BLaER1 treated with 17β-estradiol and CSF1 and Interleukin-3, amounts not matched to agents 10 nM and 100 nM (cell line): ENCODE measurements around the gene TPRA1.
A peak's percentile ranks its signal among the peaks of the same experiment; 100 is the strongest.

ENCODE experiments used
- H3K27ac ChIP-seq, 11 experiments: shearing (Covaris generic); formaldehyde crosslinking; 2 replicates each; pipeline ENCODE4 v1.8.1; 2022
- H3K27me3 ChIP-seq, 11 experiments: shearing (Covaris generic); formaldehyde crosslinking; 2 replicates each; pipeline ENCODE4 v1.8.1; 2022
- H3K36me3 ChIP-seq, 11 experiments: shearing (Covaris generic); formaldehyde crosslinking; 2 replicates each; pipeline ENCODE4 v1.8.1; 2022
- H3K4me1 ChIP-seq, 10 experiments: shearing (Covaris generic); formaldehyde crosslinking; 2 replicates each; pipeline ENCODE4 v1.8.1; 2022
- H3K4me2 ChIP-seq, 11 experiments: shearing (Covaris generic); formaldehyde crosslinking; 2 replicates each; pipeline ENCODE4 v1.8.1; 2022
- H3K4me3 ChIP-seq, 10 experiments: shearing (Covaris generic); formaldehyde crosslinking; 2 replicates each; pipeline ENCODE4 v1.8.1; 2022
- H3K9ac ChIP-seq, 11 experiments: shearing (Covaris generic); formaldehyde crosslinking; 2 replicates each; pipeline ENCODE4 v1.8.1; 2022
- H3K9me3 ChIP-seq, 11 experiments: shearing (Covaris generic); formaldehyde crosslinking; replicated peaks in 1 of 11; 2 replicates each; pipeline ENCODE4 v1.8.1; 2022
- H4K20me1 ChIP-seq, 11 experiments: shearing (Covaris generic); formaldehyde crosslinking; 2 replicates each; pipeline ENCODE4 v1.8.1; 2022
- Cebpa-rat ChIP-seq, 11 experiments: shearing (Covaris generic); IDR thresholded peaks; 2 replicates each; pipeline ENCODE4 v1.8.1; 2022

TPRA1 gene

DNA sequence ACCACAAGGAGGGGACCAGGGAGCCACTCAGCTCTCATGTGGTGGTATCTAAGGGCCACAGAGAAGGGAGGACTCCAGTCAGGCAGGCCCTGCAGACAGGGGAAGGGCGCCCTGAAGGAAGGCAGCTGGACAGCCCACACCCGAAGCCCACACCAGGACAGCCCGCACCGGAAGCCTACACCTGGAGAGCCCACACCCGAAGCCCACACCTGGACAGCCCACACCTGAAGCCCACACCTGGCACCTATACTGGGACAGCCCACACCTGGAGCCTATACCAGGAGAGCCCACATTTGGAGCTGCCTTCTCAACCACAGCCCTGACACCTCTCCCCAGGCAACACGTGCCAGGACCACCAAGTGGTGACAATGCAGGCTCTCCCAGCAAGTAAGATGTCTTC is 11.7 kb downstream of the TPRA1 start:
- H3K4me1 ChIP-seq: peaks cover 10 to 41% (median 31%) of the 10 kb centered on the region in 10 experiments; a peak in 18 of 20 replicates
- no peak for TF ChIP-seq Cebpa-rat (IDR thresholded peaks at IDR 0.05)
- H4K20me1 ChIP-seq: peaks cover 90 to 100% (median 97%) of the 10 kb centered on the region in 11 experiments
- H3K9ac ChIP-seq: no peak overlapping the region
- no peak overlapping the region for H3K4me3 ChIP-seq
- no peak overlapping the region for H3K27ac ChIP-seq
- H3K9me3 ChIP-seq: no peaks in the 10 kb centered on the region
- H3K36me3 ChIP-seq: peaks cover 27 to 81% (median 67%) of the 10 kb centered on the region in 11 experiments
- no peak overlapping the region for H3K4me2 ChIP-seq
- H3K27me3 ChIP-seq: no peaks in the 10 kb centered on the region

DNA sequence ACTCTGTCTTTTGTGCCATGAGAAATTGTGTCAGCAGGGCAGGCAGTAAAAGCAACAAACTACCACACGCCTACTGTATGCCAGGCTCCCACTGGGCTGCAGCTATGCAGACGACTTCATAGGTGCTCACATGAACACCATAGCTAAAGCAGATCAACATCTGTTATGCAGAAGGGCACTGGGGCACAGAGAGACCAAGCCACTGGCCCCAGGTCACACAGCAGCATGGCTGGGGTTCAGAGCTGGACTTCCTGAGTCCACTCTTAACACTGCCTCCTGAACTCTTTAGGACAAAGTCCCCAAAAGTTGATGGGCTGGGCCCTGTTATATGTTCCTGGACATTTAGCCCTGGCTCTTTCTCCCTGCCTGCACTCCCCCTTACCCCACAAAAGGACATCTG is 12.4 kb downstream of the TPRA1 start:
- peaks cover 84 to 100% (median 97%) of the 10 kb centered on the region in 11 experiments for H4K20me1 ChIP-seq
- H3K4me1 ChIP-seq: peaks cover 10 to 41% (median 31%) of the 10 kb centered on the region in 10 experiments; a peak in 18 of 20 replicates
- peaks cover 34 to 81% (median 73%) of the 10 kb centered on the region in 11 experiments for H3K36me3 ChIP-seq
- TF ChIP-seq Cebpa-rat (IDR thresholded peaks at IDR 0.05): no peak
- H3K9ac ChIP-seq: no peak overlapping the region
- no peak overlapping the region for H3K4me2 ChIP-seq
- H3K27ac ChIP-seq: no peak overlapping the region
- no peaks in the 10 kb centered on the region for H3K9me3 ChIP-seq
- no peak overlapping the region for H3K4me3 ChIP-seq
- no peaks in the 10 kb centered on the region for H3K27me3 ChIP-seq

DNA sequence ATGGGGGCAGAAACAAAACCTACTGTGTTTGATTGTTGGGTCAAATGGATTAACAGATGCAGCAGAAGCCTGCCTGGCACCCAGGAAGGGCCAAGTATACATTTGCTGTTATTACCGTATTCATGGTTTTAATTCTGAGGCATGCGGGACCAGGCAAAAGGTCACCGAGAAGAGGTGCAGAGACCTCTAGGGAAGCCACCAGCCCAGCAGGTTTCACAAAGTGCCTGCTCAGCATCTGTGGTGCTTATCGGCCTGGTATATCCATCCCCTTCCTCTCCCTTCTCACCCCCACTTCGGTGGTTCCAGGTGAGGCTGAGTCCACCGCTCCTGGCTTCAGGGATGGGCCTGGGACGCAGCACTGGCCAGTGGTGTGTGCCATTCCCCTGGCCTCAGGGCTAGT is 13.1 kb downstream of the TPRA1 start:
- no peak overlapping the region; a peak in 1 of 22 replicates for H3K9ac ChIP-seq
- TF ChIP-seq Cebpa-rat (IDR thresholded peaks at IDR 0.05): no peak
- H3K4me1 ChIP-seq: peaks cover 10 to 41% (median 31%) of the 10 kb centered on the region in 10 experiments; a peak in 18 of 20 replicates
- H3K27me3 ChIP-seq: no peaks in the 10 kb centered on the region
- no peak overlapping the region for H3K4me2 ChIP-seq
- H4K20me1 ChIP-seq: peaks cover 84 to 100% (median 93%) of the 10 kb centered on the region in 11 experiments
- H3K36me3 ChIP-seq: peaks cover 41 to 87% (median 80%) of the 10 kb centered on the region in 11 experiments
- H3K4me3 ChIP-seq: no peak overlapping the region
- H3K9me3 ChIP-seq: no peaks in the 10 kb centered on the region
- no peak overlapping the region for H3K27ac ChIP-seq

DNA sequence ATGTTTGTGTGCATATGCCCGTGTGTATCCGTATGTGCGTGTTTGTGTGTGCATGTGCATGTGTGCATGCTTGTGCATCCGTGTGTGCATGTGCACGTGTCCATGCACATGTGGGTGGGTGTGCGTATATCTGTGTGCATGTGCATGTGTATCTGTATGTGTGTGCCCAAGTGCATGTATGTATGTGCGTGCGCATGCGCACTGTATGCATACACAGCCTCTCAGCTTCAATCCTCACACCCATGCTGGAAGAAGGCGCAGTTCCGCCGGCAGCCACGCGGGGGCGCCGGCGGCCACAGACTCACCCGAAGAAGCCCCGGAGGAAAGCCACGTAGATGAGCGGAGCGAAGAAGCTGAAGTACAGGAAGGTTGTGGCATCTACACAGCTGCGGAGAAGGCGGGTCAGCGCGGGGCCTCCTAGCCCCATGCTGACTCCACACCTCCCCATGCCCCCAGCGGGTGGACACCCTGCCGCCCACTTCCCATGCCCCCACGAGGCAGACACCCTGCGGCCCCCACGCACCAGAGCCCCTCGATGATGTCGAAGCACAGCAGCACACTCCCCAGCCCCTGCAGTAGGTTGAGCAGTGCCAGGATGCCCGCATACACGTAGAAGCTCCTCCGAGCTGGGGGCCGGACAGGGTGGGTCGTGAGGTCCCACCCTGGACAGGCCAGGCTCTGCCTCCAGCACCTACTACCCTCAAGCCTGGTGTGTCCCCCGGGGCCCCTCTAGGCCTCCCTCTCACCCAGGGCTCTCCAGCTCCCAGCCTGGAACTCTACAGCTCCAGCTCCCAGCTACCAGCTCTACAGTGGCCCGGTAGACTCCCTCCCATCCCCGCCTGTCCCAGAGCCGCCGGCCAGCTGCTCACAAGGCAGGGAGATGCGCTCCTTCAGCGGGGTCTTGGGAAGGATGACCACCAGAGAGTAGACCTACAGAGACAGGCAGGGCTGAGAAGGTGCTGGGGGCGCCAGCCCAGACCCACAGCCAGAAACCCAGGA is 15.4 kb downstream of the TPRA1 start:
- Histone ChIP-seq H3K9ac (peak overlapping the region in 6 of 11 experiments; percentile 9 to 47 (median 39); a peak in 6 of 22 replicates), H3K4me1 (peaks cover 9 to 28% (median 17%) of the 10 kb centered on the region in 10 experiments; a peak in 18 of 20 replicates), H3K36me3 (peaks cover 58 to 96% (median 87%) of the 10 kb centered on the region in 11 experiments), H3K9me3 (peaks cover 0 to 4% (median 0%) of the 10 kb centered on the region in 11 experiments; a peak in 1 of 22 replicates), H3K4me3 (no peak overlapping the region), H3K27me3 (no peaks in the 10 kb centered on the region), H3K27ac (no peak overlapping the region; a peak in 1 of 22 replicates), H4K20me1 (peaks cover 66 to 89% (median 71%) of the 10 kb centered on the region in 11 experiments), H3K4me2 (peak overlapping the region; percentile 12 to 68 (median 60); a peak in 18 of 22 replicates)
- TF ChIP-seq Cebpa-rat (IDR thresholded peaks at IDR 0.05): no peak

DNA sequence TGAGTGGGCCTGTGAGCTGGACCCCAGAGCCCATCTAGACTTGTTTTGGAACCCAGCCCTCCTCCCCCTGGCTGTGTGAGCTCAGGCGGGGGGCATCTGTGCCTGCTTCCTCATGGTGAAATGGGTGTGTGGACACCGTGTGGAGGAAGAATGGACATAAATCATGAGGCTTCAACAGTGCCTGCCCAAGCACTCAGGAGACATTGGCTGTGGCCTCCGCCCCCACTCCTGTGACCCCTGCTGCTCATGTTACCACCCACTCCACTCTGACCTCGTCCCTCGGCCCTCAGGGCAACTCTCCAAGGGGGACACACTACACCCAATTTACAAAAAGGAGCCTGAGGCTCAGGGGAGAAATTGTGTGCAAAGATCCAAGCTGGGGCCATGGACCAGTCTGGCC is 16.6 kb downstream of the TPRA1 start:
- Histone ChIP-seq H3K36me3 (peaks cover 61 to 96% (median 86%) of the 10 kb centered on the region in 11 experiments), H3K9me3 (peaks cover 0 to 4% (median 0%) of the 10 kb centered on the region in 11 experiments; a peak in 1 of 22 replicates), H3K4me3 (no peak overlapping the region), H3K4me2 (no peak overlapping the region), H3K27me3 (no peaks in the 10 kb centered on the region), H3K4me1 (peaks cover 9 to 38% (median 24%) of the 10 kb centered on the region in 10 experiments; a peak in 18 of 20 replicates), H3K9ac (peak overlapping the region in 1 of 11 experiments; percentile 33; a peak in 2 of 22 replicates), H3K27ac (no peak overlapping the region), H4K20me1 (peaks cover 54 to 89% (median 58%) of the 10 kb centered on the region in 11 experiments)
- TF ChIP-seq Cebpa-rat (IDR thresholded peaks at IDR 0.05): no peak

DNA sequence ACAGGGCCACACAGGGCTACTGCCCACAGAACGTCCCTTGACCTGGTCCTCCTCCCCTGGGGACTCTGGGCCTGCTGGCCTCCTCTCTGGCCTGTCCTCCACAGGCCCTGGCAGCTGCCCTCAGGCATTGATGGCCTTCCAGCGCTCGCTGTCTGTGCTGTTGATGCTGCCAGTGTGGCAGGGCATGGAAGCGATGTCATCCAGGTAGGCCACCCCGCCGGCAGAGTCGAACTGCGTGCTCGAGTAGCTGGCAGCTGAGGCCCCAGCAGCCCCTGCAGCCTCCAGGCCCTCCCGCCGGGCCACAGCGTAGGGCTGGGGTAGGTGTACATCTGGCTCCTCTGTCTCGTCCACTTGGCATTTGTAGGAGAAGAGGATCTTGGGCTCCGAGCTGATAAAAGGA is 17.1 kb downstream of the TPRA1 start:
- H3K4me2 ChIP-seq: no peak overlapping the region
- no peak overlapping the region for H3K4me3 ChIP-seq
- no peak for TF ChIP-seq Cebpa-rat (IDR thresholded peaks at IDR 0.05)
- no peak overlapping the region for H3K27ac ChIP-seq
- H3K36me3 ChIP-seq: peaks cover 65 to 96% (median 82%) of the 10 kb centered on the region in 11 experiments
- no peaks in the 10 kb centered on the region for H3K27me3 ChIP-seq
- peaks cover 49 to 89% (median 53%) of the 10 kb centered on the region in 11 experiments for H4K20me1 ChIP-seq
- peaks cover 9 to 44% (median 24%) of the 10 kb centered on the region in 10 experiments; a peak in 18 of 20 replicates for H3K4me1 ChIP-seq
- peak overlapping the region in 1 of 11 experiments; percentile 33; a peak in 2 of 22 replicates for H3K9ac ChIP-seq
- H3K9me3 ChIP-seq: peaks cover 0 to 4% (median 0%) of the 10 kb centered on the region in 11 experiments; a peak in 1 of 22 replicates

DNA sequence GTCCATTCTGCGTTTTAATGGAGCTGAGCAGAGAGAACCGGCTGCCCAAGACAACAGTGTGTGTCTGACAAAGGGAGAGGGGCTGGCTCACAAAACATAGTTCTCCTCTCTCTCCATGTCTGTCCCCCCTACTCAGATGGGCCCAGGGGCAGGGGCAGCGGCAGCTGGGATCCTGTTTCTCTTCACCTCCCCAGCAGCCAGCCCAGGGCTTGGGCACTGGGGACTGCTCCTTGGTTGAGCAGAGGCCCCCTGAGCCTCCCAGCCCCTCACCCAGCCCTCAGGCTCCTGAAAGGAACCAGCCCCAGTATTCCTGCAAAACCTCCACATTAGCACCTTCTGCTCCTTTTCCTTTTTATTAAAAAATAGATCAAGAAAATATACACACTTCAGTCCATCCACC is 17.8 kb downstream of the TPRA1 start:
- H3K4me2 ChIP-seq: no peak overlapping the region
- no peak overlapping the region for H3K4me3 ChIP-seq
- peaks cover 42 to 86% (median 46%) of the 10 kb centered on the region in 11 experiments for H4K20me1 ChIP-seq
- peaks cover 0 to 4% (median 0%) of the 10 kb centered on the region in 11 experiments; a peak in 1 of 22 replicates for H3K9me3 ChIP-seq
- no peak for TF ChIP-seq Cebpa-rat (IDR thresholded peaks at IDR 0.05)
- no peaks in the 10 kb centered on the region for H3K27me3 ChIP-seq
- peaks cover 9 to 45% (median 24%) of the 10 kb centered on the region in 10 experiments; a peak in 18 of 20 replicates for H3K4me1 ChIP-seq
- H3K9ac ChIP-seq: no peak overlapping the region
- H3K27ac ChIP-seq: no peak overlapping the region
- H3K36me3 ChIP-seq: peaks cover 65 to 95% (median 75%) of the 10 kb centered on the region in 11 experiments

DNA sequence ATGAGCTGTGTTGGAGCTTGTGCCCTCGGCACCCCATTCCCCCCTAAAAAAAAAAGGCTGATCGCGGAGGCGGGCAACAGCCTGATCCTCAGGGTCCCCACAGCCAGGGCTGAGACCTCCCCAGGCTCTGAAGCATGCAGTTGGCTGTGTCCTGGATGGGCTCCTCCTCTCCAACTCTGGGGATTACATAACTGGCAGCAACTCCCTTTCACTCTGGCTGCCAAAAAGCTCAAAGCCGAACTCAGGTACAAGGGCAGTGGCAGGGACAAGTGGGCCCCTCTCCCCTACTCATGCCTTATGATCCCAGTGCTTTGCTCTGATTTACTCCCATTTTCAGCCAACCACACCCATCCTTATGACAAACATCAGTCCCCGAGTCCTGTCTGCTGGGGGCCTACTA is 18.3 kb downstream of the TPRA1 start:
- Histone ChIP-seq H3K9ac (no peak overlapping the region), H3K27ac (no peak overlapping the region), H3K4me3 (no peak overlapping the region), H3K36me3 (peaks cover 63 to 90% (median 70%) of the 10 kb centered on the region in 11 experiments), H3K4me1 (peaks cover 9 to 43% (median 24%) of the 10 kb centered on the region in 10 experiments; a peak in 18 of 20 replicates), H4K20me1 (peaks cover 36 to 82% (median 41%) of the 10 kb centered on the region in 11 experiments), H3K4me2 (no peak overlapping the region), H3K9me3 (peaks cover 0 to 4% (median 0%) of the 10 kb centered on the region in 11 experiments; a peak in 1 of 22 replicates), H3K27me3 (no peaks in the 10 kb centered on the region)
- no peak for TF ChIP-seq Cebpa-rat (IDR thresholded peaks at IDR 0.05)
